Panc1 (cell line): ENCODE data around the gene LAMB1.

ENCODE experiments used
- CTCF ChIP-seq: fragments of 450-650 bp; IDR thresholded peaks from 2 replicates; pipeline ENCODE4 v1.5.1; 2017; ENCODE audit warnings: mild to moderate bottlenecking
- POLR2AphosphoS5 ChIP-seq: IDR thresholded peaks from 2 replicates; pipeline ENCODE4 v1.6.1; 2012; ENCODE audit warnings: mild to moderate bottlenecking, low read depth, low read length, moderate library complexity
- REST ChIP-seq, 2 experiments: IDR thresholded peaks; 2 replicates each; pipeline ENCODE4 v1.6.1; 2011 to 2012; ENCODE audit warnings: low read depth in 2 of 2, control low read depth in 1 of 2, low read length in 1 of 2, mild to moderate bottlenecking in 1 of 2, moderate library complexity in 1 of 2; ENCODE audit not compliant: insufficient read depth in 1 of 2
- SIN3A ChIP-seq: IDR thresholded peaks from 2 replicates; pipeline ENCODE4 v1.6.1; 2012; ENCODE audit warnings: low read depth, mild to moderate bottlenecking, low read length, moderate library complexity, borderline replicate concordance; ENCODE audit not compliant: insufficient read depth

- TF ChIP-seq CTCF (no peak), POLR2AphosphoS5 (no peak), SIN3A (no peak), REST (IDR thresholded peaks at IDR 0.05; ENCODE audit: insufficient read depth in 1 of 2, low read depth in 2 of 2, low read length in 1 of 2) (no peak)
These were observed 44.0 kb downstream of the LAMB1 start for GRCh38 chr7:107958764-107959526.
